GM12801 (cell line): ENCODE results near the gene BCORL1.

ENCODE experiments used
- TF ChIP-seq, protein P1 (sequence below): IDR thresholded peaks from one replicate; pipeline ENCODE4 v1.5.1; 2011; ENCODE audit warnings: control low read depth; ENCODE audit not compliant: insufficient read length; ENCODE audit errors: extremely low read depth

BCORL1 gene, protein sequence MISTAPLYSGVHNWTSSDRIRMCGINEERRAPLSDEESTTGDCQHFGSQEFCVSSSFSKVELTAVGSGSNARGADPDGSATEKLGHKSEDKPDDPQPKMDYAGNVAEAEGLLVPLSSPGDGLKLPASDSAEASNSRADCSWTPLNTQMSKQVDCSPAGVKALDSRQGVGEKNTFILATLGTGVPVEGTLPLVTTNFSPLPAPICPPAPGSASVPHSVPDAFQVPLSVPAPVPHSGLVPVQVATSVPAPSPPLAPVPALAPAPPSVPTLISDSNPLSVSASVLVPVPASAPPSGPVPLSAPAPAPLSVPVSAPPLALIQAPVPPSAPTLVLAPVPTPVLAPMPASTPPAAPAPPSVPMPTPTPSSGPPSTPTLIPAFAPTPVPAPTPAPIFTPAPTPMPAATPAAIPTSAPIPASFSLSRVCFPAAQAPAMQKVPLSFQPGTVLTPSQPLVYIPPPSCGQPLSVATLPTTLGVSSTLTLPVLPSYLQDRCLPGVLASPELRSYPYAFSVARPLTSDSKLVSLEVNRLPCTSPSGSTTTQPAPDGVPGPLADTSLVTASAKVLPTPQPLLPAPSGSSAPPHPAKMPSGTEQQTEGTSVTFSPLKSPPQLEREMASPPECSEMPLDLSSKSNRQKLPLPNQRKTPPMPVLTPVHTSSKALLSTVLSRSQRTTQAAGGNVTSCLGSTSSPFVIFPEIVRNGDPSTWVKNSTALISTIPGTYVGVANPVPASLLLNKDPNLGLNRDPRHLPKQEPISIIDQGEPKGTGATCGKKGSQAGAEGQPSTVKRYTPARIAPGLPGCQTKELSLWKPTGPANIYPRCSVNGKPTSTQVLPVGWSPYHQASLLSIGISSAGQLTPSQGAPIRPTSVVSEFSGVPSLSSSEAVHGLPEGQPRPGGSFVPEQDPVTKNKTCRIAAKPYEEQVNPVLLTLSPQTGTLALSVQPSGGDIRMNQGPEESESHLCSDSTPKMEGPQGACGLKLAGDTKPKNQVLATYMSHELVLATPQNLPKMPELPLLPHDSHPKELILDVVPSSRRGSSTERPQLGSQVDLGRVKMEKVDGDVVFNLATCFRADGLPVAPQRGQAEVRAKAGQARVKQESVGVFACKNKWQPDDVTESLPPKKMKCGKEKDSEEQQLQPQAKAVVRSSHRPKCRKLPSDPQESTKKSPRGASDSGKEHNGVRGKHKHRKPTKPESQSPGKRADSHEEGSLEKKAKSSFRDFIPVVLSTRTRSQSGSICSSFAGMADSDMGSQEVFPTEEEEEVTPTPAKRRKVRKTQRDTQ (N-terminal part only)

DNA sequence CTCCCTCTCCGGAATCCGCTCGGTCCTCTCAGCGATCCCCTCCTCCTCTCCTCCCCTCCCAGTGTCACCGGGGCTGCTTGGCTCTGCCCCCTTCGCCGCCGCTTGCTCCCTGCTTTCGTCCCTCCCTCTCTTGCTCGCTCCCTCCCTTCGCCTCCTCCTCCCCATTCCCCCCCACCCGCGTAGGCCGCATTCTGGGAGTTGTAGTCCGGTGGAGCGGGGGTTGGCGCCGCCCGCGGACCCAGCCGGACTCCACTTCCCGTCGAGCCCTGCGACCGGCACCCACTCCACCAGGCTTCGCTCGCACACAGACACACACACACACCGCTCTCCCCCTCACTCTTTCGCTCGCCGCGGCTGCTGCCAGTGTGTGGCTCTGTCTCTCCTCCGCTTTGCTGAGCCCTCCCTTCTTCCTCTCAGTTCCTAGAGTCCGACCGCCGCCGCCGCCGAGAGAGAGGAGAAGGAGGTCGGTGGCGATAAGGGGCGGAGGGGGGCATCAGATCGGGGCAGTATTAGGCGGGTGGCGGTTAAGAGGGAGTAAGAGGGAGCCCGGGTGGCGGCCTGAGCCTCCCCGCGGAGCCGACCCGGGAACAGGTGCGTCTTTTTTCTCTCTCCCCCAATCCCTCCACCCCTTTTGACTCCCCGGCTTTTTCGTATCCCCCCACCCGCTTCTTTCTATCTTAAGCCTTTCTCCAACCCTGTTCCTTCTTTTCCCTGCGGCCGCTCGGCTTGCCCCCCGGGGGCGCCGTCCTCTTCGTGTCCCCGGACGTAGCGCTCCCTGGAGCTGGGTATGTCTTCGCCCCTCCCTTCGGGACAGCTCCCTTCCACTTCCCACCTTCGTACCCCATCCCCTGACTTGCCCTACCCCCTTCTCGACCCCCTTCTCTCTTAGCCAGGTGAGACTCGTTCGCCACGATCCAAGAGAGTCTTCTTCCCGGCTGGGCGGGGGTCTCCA, at the start of gene BCORL1:
TSS of gene BCORL1 (plus strand) at position 336 of the 952 bp plus-strand sequence. CDS start 22,597 bp downstream, outside the sequence.
- TF ChIP-seq, protein P1, sequence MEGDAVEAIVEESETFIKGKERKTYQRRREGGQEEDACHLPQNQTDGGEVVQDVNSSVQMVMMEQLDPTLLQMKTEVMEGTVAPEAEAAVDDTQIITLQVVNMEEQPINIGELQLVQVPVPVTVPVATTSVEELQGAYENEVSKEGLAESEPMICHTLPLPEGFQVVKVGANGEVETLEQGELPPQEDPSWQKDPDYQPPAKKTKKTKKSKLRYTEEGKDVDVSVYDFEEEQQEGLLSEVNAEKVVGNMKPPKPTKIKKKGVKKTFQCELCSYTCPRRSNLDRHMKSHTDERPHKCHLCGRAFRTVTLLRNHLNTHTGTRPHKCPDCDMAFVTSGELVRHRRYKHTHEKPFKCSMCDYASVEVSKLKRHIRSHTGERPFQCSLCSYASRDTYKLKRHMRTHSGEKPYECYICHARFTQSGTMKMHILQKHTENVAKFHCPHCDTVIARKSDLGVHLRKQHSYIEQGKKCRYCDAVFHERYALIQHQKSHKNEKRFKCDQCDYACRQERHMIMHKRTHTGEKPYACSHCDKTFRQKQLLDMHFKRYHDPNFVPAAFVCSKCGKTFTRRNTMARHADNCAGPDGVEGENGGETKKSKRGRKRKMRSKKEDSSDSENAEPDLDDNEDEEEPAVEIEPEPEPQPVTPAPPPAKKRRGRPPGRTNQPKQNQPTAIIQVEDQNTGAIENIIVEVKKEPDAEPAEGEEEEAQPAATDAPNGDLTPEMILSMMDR: no peak

DNA sequence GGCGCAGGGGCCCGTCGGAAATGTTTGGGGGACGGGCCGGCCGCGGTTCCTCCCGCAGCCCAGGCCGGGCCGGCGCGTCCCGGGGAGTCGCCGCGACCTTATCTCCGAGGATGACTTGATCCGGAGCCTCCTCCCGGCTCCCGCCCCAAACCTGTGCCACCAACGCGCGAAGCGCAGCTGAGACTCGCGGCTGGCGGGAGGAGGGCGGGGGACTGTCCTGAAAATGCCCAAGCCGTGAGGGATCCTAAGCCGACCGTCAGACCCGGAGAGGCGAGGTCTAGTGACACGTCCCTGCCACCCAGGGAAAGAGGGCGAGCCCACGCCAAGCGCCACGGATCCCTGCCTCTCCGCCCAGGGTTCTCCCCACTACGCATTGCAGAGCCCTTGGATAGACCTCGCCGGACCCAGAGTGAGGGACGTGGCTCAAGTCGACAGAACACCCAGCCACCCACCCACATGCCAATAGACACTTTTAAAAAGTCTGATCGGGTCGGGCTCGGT, 49.6 kb upstream of the BCORL1 start:
- TF ChIP-seq, protein P1: no peak

DNA sequence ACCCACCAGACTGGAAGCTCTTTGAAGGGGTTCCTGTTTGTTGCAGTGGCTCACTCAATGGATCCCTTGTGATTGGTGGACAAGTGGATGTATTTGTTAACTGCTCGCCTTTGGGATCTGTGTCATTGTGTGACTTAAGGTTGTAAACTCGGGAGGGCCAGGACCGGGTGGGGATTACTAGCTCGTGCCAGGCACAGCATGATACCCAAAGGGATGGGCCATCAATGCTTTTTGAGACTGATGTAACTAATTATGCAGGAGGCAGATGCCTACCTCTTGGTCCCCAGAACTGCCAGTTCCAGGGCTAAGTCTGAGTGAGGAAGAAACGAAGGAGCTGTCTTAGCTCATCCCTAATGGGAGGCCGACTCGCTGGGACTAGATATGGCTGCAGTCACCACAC, 48.7 kb upstream of the BCORL1 start:
- TF ChIP-seq, protein P1: no peak

DNA sequence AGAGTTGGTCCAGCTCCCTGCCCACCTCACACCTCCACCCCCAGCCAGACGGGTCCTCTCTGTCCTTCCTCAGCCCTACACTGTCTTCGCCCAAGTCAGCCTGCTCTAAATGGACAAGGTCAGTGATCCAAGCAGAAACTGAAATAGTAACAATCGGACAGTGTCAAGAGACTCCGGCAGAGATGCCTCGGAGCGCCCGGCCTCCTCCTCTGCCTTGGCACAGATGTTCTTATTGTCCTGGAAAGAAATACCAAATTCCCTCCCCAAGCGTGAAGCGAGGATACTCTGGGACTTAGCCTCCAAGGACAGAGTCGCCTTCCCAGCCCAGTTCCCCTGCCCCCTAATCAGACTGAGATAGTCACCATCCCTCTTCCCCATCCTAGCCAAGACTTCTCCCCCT, 48.0 kb upstream of the BCORL1 start:
- TF ChIP-seq, protein P1: no peak

DNA sequence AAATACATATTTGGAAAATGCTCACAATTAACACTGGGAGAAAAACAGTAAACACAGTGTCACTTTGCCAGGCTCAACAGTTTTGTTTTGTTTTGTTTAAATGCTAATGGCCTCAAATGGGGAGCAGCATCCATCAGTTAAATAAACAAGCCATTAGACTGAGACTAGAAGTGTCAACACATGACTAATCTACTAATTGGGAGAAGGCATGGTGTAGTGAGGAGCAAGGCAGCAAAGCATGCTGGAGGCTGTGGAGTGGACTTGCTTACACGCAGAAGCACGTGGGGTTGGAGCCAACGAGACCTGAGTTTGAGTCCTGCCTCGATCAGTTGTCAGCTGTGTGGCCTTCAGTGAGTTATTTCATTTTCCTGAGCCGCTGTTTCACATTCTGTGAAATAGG, 47.5 kb upstream of the BCORL1 start:
- TF ChIP-seq, protein P1: no peak

DNA sequence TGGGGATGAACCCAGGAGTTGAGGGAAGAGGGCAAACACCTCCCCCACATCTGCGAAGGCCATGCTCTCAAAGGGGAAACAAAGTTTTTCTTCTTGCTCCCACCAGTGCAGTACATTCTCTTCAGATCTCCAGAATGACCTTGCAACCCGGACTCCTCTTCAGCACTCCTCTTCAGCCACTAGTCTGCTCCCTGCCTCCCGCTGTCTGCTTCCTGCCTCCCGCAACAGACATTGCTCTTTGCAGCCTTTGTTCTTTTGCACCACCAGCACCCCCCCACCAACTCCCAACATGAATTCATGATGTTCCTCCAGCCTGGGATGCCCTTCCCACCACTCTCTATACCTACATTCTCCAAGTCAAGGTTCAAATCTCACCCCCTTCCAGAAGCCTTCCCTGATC, 44.4 kb upstream of the BCORL1 start:
- TF ChIP-seq, protein P1: no peak
